EH (cell line): ENCODE data around the gene TUBB4B.
"Not testable (repeated sequence)": the region's sequence is repeated elsewhere in the genome, so short reads cannot be mapped to it uniquely, and the experiment has no call there.

Source experiments
- DNase-seq: peaks from one replicate; pipeline ENCODE4 v3.0.0-alpha.2; 2015; ENCODE audit warnings: low read depth

Gene TUBB4B

GRCh38 chr9:137237759-137238726, 3.0 kb upstream of the TUBB4B start:
- no peak for DNase-seq

- not testable (repeated sequence) for DNase-seq
Observed at GRCh38 chr9:137239541-137240200, 1.4 kb upstream of the TUBB4B start.

GRCh38 chr9:137240318-137240840, 708 bp upstream of the TUBB4B start:
- DNase-seq, result peak; percentile 75

- peak; percentile 66 for DNase-seq
Observed at GRCh38 chr9:137241490-137242268, 592 bp downstream of the TUBB4B start.

- no peak for DNase-seq
Observed at GRCh38 chr9:137242269-137243203, 1.4 kb downstream of the TUBB4B start.

GRCh38 chr9:137243266-137243625, 2.2 kb downstream of the TUBB4B start:
- not testable (repeated sequence) for DNase-seq

- peak; percentile 23 for DNase-seq
Observed at GRCh38 chr9:137243626-137244485, 2.8 kb downstream of the TUBB4B start.

GRCh38 chr9:137244486-137245449, 3.7 kb downstream of the TUBB4B start:
- DNase-seq, result no peak

GRCh38 chr9:137245450-137246421, 4.6 kb downstream of the TUBB4B start:
- no peak for DNase-seq

- DNase-seq, result no peak
Observed at GRCh38 chr9:137247135-137247915, 6.2 kb downstream of the TUBB4B start.

GRCh38 chr9:137247916-137248175, 6.8 kb downstream of the TUBB4B start:
- no peak for DNase-seq

- no peak for DNase-seq
Observed at GRCh38 chr9:137250329-137251193, 9.5 kb downstream of the TUBB4B start.

GRCh38 chr9:137251194-137251461, 10.0 kb downstream of the TUBB4B start, which contains the start of gene STPG3:
STPG3 (plus strand) TSS chr9:137251286; CDS start chr9:137251287, 1 bp downstream.
- DNase-seq, result no peak

- no peak for DNase-seq
Observed at GRCh38 chr9:137251490-137252268, 10.6 kb downstream of the TUBB4B start.
